HG03064 (cell line): ENCODE measurements around the gene RAB3IL1.
"Not testable (repeated sequence)": the region's sequence is repeated elsewhere in the genome, so short reads cannot be mapped to it uniquely, and the experiment has no call there.

Experiments used
- ATAC-seq: cut with Tn5 transposase; IDR thresholded peaks from one replicate; pipeline ENCODE4 v1.9.1; 2021; ENCODE audit warnings: low read depth; ENCODE audit not compliant: unreplicated experiment

The RAB3IL1 gene, protein sequence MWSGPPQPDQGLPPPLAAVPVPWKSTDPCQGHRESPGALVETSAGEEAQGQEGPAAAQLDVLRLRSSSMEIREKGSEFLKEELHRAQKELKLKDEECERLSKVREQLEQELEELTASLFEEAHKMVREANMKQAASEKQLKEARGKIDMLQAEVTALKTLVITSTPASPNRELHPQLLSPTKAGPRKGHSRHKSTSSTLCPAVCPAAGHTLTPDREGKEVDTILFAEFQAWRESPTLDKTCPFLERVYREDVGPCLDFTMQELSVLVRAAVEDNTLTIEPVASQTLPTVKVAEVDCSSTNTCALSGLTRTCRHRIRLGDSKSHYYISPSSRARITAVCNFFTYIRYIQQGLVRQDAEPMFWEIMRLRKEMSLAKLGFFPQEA

DNA sequence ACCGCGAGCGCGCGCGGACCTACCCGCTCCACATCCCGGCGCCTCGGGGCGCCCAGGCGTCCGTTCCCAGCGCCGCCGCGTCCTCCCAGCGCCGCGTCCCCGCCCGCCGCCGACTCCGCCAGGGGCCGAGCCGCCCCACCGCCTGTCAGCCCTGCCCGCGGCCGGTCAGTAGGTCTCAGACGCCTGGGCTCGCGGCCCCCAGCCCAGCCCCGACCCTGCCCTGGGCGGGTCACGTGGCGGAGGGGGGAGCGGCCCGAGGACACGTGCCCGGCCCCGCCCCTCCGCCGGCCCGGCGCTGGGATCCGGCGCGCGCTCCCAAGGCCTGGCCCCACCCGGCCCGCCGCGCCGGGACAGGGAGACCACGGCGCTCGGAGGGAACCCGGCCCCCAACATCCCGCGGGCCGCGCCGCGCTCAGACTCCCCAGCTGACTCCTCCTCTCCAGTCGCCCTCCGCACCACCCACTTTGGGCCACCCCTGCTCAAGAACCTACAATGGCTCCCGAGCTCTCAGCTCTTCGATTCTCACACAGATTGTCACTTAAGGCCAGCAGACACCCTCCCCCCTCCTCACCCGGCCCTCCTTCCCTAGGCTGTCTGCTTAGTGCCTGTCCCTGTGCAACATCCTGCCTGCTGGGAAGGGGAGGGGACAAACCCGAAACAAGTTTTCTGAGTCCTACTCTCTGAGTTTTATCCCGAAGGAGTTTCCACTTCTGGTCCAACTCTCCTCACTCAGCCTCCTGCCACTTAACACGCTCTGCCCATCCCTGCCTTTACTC lies at the start of gene RAB3IL1:
Gene RAB3IL1 (minus strand): TSS at position 233 of the 776 bp plus-strand sequence. CDS start 199 bp downstream, at position 34.
- no peak for ATAC-seq

DNA sequence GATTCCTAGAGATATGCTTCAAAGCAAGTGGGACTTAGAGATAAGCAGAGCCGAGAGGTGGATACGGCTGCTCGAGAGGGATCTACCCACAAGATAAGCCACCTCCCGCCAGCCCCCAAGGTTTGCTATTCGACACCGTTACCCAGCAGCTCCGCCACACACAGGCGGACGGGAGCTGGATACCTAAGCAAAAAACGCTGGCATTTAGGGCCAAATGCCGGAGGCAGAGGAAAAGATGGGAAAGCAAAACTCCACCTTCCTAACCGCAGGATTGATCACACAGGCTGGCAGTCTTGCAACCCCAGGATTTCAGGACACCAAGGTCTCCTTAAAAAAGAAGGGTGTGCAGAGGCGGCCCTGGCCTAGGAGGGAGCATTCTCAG lies 49.4 kb upstream of the RAB3IL1 start:
- ATAC-seq: no peak

DNA sequence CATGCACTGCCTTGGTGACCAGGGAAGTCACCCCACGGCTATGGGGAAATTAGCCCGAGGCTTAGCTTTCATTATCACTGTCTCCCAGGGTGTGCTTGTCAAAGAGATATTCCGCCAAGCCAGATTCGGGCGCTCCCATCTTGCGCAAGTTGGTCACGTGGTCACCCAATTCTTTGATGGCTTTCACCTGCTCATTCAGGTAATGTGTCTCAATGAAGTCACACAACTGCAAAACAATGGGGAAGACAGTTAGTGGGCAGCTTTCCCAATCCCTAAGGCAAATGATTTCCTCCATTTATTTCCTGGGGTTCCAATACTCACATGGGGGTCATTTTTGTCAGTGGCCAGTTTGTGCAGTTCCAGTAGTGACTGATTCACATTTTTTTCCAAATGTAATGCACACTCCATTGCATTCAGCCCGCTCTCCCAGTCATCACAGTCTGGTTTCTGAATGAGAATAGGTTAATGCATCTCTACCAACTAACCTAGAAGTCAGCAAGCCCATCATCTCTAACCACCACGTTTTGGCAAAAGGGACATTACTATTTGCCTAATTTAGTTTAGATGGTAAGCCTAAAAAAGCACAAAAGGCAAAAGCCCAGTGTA lies 47.4 kb upstream of the RAB3IL1 start:
- ATAC-seq: not testable (repeated sequence)

DNA sequence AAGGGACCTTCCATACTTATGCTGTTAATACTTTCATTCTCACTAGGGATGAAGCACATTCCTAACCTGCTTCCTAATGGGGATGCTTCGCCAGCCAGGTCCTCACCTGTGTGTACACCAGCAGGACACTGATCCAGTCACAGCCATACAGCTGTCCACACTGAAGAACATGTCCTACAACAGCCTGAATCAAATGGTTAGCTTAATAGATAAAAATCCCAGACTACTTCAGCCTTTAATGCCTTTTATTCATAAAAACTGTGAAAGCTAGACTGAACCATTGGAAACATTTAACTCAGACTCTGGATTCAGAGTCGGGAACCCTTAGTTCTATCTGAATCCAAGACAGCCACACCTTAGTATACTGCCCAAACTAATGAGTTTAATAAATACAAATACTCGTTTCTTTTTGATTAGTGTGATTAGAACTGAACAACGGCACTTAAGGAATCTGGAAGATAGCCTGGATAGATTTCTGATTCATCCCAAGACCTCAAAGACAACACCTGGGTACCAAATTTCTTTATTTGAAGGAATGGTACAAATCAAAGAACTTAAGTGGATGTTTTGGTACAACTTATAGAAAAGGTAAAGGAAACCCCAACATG lies 46.8 kb upstream of the RAB3IL1 start:
- ATAC-seq: no peak

DNA sequence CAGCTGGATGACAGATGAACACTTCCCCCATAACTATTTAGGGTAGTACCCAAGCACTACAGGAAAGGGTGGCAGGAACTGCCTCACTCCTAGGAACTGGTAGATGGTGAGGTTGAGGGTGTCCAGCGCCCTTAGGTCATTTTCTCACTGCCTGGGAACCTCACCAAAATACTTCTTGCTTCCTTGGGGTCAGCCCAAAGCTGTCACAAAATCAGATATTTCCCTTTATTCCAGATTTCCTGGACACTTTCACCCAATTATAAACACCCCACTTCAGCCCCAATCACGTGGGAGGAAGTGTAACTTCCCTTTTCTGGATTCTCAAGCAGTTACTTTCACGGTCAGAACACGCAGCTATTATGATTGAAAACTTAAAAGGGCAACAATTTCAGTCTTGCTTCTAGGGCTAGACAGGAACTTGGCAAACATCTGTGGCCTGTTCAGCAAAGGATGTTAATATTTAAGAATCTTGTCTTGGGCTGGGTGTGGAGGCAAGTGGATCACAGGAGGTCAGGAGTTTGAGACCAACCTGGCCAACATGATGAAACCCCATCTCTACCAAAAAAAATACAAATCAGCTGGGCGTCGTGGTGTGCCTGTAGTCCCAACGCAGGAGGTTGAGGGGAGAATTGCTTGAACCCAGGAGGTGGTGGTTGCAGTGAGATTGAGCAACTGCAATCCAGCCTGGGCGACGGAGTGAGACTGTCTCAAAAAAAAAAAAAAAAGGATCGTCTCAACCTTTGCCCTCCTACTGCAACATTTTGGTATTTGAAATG lies 46.1 kb upstream of the RAB3IL1 start:
- no peak for ATAC-seq

DNA sequence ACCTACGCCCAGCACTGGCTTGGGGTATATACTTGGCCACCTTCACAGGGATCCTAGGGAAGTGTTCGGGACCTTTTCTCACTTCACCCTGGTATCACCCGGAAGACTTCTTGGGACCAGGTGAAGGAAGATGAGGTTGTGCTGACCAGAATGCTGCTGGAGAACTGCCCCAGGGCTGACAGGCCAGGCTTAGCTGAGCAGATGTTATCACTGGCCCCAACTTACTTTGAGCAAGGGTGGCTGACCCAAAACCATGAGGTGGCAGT lies 45.6 kb upstream of the RAB3IL1 start:
- ATAC-seq: no peak

DNA sequence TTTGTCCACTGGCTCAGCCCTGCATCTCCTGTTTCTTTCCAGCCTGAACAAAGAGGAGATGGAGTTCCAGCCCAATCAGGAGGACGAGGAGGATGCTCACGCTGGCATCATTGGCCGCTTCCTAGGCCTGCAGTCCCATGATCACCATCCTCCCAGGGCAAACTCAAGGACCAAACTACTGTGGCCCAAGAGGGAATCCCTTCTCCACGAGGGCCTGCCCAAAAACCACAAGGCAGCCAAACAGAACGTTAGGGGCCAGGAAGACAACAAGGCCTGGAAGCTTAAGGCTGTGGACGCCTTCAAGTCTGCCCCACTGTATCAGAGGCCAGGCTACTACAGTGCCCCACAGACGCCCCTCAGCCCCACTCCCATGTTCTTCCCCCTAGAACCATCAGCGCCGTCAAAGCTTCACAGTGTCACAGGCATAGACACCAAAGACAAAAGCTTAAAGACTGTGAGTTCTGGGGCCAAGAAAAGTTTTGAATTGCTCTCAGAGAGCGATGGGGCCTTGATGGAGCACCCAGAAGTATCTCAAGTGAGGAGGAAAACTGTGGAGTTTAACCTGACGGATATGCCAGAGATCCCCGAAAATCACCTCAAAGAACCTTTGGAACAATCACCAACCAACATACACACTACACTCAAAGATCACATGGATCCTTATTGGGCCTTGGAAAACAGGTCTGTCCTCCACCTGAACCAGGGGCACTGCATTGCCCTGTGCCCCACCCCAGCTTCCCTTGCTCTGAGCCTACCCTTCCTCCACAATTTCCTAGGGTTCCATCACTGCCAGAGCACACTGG lies 45.0 kb upstream of the RAB3IL1 start:
- ATAC-seq: no peak

DNA sequence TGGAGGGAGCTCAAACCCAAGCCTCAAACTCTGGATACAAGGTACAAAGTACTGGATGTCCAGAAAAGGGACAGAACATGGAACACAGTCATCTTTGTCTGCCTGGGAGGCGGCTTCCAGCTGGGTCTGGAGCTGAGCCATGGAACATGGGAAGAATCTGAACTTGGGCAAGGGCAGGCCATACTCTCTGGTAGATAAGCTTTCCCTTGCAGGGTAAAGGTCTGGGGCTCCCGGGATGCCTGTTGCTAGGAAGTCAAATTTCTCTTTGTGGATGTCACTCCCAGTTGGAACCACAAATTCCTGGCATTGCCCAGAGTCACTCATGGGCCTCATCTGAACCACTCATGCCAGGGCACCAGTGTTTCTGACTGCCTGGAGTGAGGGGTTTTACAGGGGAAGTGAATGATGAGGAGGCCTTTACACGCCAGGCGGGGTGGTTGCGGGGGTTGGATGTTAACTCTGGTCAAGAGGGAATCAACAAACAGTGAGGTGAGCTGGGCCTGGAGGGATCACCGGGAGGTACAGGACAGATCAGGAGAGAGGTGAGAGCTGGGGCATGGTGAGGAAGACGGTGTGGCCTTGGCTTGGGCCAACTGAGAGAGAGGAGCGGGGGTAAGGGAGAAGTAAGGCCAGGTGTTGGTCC lies 44.3 kb upstream of the RAB3IL1 start:
- no peak for ATAC-seq

DNA sequence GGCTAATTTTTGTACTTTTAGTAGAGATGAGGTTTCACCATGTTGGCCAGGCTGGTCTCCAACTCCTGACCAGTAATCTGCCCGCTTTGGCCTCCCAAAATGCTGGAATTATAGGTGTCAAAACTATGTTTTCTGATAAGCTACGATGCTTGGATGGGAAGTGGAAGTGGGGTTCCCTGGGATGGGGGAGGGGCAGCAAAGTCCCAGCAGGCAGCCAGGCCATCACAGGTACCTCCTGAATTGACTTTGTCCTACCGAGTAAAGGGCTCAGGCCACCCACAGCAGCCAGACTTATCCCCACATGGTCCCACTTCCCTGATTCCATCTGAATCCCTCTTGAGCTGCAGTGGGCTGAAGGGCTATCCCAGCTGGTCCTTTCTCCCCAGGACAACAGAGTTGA lies 43.2 kb upstream of the RAB3IL1 start:
- no peak for ATAC-seq

DNA sequence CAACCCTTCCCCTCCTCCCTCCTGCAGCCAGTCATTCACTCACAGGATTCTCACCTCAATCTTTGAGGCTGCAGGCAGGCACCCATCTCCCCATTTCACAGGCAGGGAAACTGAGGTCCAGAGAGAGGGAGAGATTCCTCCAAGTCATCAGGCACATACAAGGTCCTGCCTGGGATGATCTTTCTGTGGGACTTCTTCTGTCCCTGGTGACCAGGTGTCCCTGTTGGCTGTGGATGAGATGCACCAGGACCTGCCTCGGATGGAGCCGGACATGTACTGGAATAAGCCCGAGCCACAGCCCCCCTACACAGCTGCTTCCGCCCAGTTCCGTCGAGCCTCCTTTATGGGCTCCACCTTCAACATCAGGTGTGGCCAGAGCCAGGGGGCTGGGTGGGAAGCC lies 42.3 kb upstream of the RAB3IL1 start:
- no peak for ATAC-seq

DNA sequence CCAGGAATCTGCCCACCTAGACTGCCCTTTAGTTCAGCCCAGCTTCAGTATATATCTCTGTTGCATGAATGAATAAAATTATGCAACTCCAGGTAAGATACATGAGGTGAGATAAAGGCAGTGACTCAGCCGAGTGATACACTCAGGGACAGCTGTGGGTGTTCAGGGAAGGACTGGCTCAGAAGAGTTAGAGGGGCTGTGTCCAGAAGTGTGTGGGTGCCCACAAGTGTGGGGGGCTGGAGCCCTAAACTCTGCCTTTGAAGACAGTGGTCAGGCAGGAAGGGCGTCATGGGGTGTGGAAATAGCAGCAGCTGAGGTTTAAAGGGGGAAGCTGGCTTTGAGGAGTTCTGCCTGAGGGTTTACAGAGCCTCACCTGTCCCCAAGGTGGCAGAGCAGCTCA lies 41.7 kb upstream of the RAB3IL1 start:
- ATAC-seq: no peak

DNA sequence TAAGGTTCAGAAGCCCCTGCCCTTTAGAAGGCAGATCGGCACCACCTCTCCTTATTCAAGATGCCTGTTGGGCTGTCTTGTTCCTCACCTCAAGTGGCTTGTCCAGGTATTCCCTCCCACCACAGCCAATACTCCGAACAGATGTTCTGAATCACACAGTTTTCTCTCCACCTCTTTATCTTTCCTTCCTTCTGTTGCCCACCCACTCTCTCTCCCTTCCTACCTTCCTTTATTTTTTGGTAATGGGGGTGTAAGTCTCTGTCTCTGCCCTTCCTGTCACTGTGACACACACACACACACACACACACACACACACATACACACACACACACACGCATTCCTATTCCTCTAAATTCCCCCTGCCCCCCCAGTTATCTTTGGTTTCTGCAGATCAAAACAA lies 41.2 kb upstream of the RAB3IL1 start:
- no peak for ATAC-seq

DNA sequence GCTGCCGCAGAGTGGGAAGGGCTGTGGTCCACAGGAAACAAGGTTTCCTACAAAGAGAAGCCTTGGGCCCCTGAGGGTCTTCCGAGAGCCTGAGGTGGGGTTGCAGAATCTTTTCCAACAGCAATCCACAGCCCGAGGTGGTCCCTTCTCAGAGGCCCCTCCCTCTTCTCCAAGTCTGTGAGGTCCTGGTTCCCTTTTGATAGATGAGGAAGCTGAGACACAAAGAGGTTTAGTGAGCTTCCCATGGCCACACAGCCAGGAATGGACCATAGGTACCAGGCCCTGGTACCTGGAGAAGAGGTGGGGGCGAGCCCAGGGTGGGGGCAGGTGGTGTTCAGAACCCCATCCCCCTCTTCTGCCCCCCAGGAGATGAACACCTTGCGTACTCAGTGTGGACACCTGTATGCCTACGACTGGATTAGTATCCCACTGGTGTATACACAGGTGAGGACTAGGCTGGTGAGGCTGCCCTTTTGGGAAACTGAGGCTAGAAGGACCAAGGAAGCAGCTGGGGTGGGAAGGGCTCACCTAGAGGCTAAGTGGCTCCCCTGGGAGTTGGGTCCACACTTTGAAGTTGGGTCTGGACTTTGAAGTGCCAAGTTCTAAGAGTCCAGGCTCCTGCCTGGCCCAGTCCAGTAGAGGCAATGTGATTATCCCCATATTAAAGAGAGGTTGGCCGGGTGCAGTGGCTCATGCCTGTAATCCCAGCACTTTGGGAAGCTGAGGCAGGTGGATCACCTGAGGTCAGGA lies 39.8 kb upstream of the RAB3IL1 start:
- ATAC-seq: no peak

DNA sequence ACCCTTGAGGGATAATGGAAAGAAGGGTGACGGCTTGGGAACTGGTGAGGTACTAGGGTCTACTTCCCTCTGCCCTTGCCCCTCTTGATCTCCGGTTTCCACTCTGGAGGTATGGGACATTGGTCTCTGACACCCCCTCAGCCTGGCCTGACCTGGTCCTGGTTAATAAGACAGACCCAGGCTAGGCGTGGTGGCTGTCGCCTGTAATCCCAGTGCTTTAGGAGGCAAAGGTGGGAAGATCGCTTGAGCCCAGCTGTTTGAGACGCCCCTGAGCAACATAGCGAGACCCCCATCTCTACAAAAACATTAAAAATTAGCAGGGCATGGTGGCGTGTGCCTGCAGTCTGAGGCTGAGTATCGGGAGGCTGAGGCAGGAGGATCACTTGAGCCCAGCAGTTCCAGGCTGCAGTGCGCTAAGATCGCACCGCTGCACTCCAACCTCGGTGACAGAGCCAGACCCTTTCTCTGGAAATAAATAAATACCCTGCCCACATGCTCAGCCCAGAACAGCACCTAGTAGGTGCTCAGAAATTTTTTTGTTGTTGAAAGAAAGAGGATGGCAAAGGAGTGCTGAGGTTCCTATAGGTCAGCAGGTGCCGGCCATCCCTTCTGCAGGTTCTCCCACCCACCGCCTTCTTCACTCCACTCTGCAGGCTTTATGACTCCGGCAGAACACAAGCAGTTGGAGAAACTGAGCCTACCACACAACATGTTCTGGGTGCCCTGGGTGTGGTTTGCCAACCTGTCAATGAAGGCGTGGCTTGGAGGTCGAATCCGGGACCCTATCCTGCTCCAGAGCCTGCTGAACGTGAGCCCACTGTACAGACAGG lies 39.0 kb upstream of the RAB3IL1 start:
- no peak for ATAC-seq

DNA sequence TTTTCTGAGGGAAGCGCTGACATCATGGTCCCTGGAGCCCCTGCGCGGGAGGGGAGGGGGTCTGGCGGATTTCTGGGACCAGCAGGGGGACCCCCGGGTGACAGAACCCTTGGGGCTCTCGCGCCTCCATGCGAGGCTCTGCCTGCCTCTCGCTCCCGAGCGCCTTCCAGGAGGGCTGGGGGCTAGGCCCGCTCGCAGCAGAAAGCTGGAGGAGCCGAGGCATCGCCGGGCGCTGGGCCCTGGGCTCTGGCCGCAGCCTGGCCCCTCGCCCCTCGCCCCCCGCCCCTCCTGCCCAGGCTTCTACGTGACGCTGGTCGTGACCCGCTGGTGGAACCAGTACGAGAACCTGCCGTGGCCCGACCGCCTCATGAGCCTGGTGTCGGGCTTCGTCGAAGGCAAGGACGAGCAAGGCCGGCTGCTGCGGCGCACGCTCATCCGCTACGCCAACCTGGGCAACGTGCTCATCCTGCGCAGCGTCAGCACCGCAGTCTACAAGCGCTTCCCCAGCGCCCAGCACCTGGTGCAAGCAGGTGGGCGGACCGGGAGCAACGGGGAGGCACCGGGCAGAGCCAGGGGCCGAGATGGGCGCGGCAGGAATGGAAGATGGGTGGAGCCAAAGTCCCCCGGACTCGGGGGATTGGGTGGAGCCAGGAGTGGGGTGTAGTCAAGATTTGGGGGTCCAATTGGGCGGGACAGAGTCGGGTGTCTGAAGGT lies 38.2 kb upstream of the RAB3IL1 start:
- no peak for ATAC-seq

DNA sequence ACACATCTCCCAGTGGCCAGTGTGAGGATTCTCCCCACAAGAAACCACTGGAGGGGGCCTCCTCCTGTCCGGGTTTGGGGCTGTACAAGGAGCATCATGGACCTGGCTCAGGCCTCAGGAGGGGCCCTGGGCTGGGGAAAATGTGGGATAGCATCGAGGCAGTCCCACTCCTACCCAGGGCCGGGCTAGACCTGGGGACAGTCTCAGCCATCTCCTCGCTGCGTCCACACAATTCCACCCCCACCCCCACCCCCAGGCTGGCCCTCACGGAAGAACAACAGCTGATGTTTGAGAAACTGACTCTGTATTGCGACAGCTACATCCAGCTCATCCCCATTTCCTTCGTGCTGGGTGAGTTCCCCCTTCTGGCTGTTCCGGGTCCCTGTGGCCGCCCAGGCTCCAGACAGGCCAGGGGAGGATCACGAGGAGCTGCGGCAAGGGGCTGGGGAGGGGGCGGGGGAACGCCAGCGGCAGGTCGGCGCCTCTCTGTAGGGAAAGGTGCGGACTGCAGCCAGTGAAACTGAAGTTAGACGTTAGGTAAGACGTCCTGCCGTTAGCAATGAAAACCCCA lies 37.6 kb upstream of the RAB3IL1 start:
- no peak for ATAC-seq
